ENCODE results near the gene WDR1. TPM values are rescaled to one million over a fixed set of nuclear protein-coding genes. Genes with fewer than 3 reads are reported as not detected.

The WDR1 gene
- total and polyA plus RNA-seq, 2 experiments from 2014 or later = 413 to 487 TPM

- peaks cover 82% of the 10 kb centered on the region for H3K4me1 ChIP-seq (ENCODE audit: insufficient read depth)
- no peak overlapping the region for H2AFZ ChIP-seq
- 48% methylated on average over 6 of the region's 6 CpGs for WGBS, 2 experiments (ENCODE audit: low coverage in 1 of 2, low lambda C conversion rate in 2 of 2, missing lambda C conversion rate in 2 of 2)
- no peaks in the 10 kb centered on the region for H3K9me3 ChIP-seq (ENCODE audit: low read depth)
- TF ChIP-seq EZH2 (IDR thresholded peaks at IDR 0.05; ENCODE audit: insufficient read depth, poor library complexity, severe bottlenecking) (no peak), EZH2phosphoT487 (IDR thresholded peaks at IDR 0.05; ENCODE audit: insufficient read depth, low read depth) (no peak)
- 0 out of 2 replicates have a peak, but pooled peaks cover 5% of the 10 kb centered on the region for H4K20me1 ChIP-seq (ENCODE audit: insufficient read depth)
- H3K27me3 ChIP-seq (replicated peaks; ENCODE audit: insufficient read depth) = no peaks in the 10 kb centered on the region
- no peak for DNase-seq
- peak overlapping the region; percentile 87 for H3K27ac ChIP-seq
- H3F3A ChIP-seq (ENCODE audit: insufficient read depth) = peaks cover 68% of the 10 kb centered on the region
- H3K9ac ChIP-seq = peak overlapping the region; percentile 28
- peaks cover 26% of the 10 kb centered on the region; the same call in 1 of the 2 replicates for H3K36me3 ChIP-seq (ENCODE audit: low read depth)
- peak overlapping the region; percentile 73 for H3K4me2 ChIP-seq (ENCODE audit: unreplicated experiment)
- in situ Hi-C loops (cut with MboI) = no loop called here
- H3K9me2 ChIP-seq (ENCODE audit: insufficient read depth) = no peaks in the 10 kb centered on the region
- H3K79me2 ChIP-seq (ENCODE audit: insufficient read depth) = peaks cover 97% of the 10 kb centered on the region
- H3K4me3 ChIP-seq = peak overlapping the region; percentile 36
Observed at GRCh38 chr4:10104991-10105276, 11.7 kb downstream of the WDR1 start.

GRCh38 chr4:10104211-10104990 lies 12.2 kb downstream of the WDR1 start:
- H3K27ac ChIP-seq = peak overlapping the region; percentile 87
- peak overlapping the region; percentile 73 for H3K4me2 ChIP-seq (ENCODE audit: unreplicated experiment)
- DNase-seq = peak; percentile 61
- no peaks in the 10 kb centered on the region for H3K27me3 ChIP-seq (replicated peaks; ENCODE audit: insufficient read depth)
- peaks cover 78% of the 10 kb centered on the region for H3K4me1 ChIP-seq (ENCODE audit: insufficient read depth)
- peaks cover 32% of the 10 kb centered on the region; the same call in 1 of the 2 replicates for H3K36me3 ChIP-seq (ENCODE audit: low read depth)
- peak overlapping the region; percentile 28 for H3K9ac ChIP-seq
- in situ Hi-C loops (cut with MboI) = no loop called here
- WGBS, 2 experiments (ENCODE audit: low coverage in 1 of 2, low lambda C conversion rate in 2 of 2, missing lambda C conversion rate in 2 of 2) = 38% methylated on average over 11 of the region's 11 CpGs
- H2AFZ ChIP-seq = no peak overlapping the region
- peak overlapping the region; percentile 36 for H3K4me3 ChIP-seq
- peaks cover 97% of the 10 kb centered on the region for H3K79me2 ChIP-seq (ENCODE audit: insufficient read depth)
- TF ChIP-seq EZH2phosphoT487 (IDR thresholded peaks at IDR 0.05; ENCODE audit: insufficient read depth, low read depth) = no peak
- no peak for TF ChIP-seq EZH2 (IDR thresholded peaks at IDR 0.05; ENCODE audit: insufficient read depth, poor library complexity, severe bottlenecking)
- H4K20me1 ChIP-seq (ENCODE audit: insufficient read depth) = 0 out of 2 replicates have a peak, but pooled peaks cover 5% of the 10 kb centered on the region
- H3K9me2 ChIP-seq (ENCODE audit: insufficient read depth) = no peaks in the 10 kb centered on the region
- no peaks in the 10 kb centered on the region for H3K9me3 ChIP-seq (ENCODE audit: low read depth)
- peaks cover 69% of the 10 kb centered on the region for H3F3A ChIP-seq (ENCODE audit: insufficient read depth)

GRCh38 chr4:10102474-10103332 lies 13.9 kb downstream of the WDR1 start:
- Histone ChIP-seq H3K27ac (peak overlapping the region; percentile 40), H3K79me2 (ENCODE audit: insufficient read depth) (peaks cover 97% of the 10 kb centered on the region), H2AFZ (no peak overlapping the region), H3K4me3 (no peak overlapping the region), H3F3A (ENCODE audit: insufficient read depth) (peaks cover 65% of the 10 kb centered on the region), H4K20me1 (ENCODE audit: insufficient read depth) (no peaks in the 10 kb centered on the region), H3K36me3 (ENCODE audit: low read depth) (peaks cover 38% of the 10 kb centered on the region; the same call in 1 of the 2 replicates), H3K4me1 (ENCODE audit: insufficient read depth) (peaks cover 79% of the 10 kb centered on the region), H3K4me2 (ENCODE audit: unreplicated experiment) (peak overlapping the region; percentile 7), H3K9me2 (ENCODE audit: insufficient read depth) (no peaks in the 10 kb centered on the region), H3K9me3 (ENCODE audit: low read depth) (no peaks in the 10 kb centered on the region), H3K27me3 (replicated peaks; ENCODE audit: insufficient read depth) (no peaks in the 10 kb centered on the region), H3K9ac (no peak overlapping the region)
- 63 to 65% methylated on average over 13 of the region's 13 CpGs for WGBS, 2 experiments (ENCODE audit: low coverage in 1 of 2, low lambda C conversion rate in 2 of 2, missing lambda C conversion rate in 2 of 2)
- TF ChIP-seq EZH2phosphoT487 (IDR thresholded peaks at IDR 0.05; ENCODE audit: insufficient read depth, low read depth) = no peak
- TF ChIP-seq EZH2 (IDR thresholded peaks at IDR 0.05; ENCODE audit: insufficient read depth, poor library complexity, severe bottlenecking) = no peak
- in situ Hi-C loops (cut with MboI) = no loop called here
- DNase-seq = peak; percentile 68

- no peak overlapping the region for H3K4me2 ChIP-seq (ENCODE audit: unreplicated experiment)
- TF ChIP-seq EZH2phosphoT487 (IDR thresholded peaks at IDR 0.05; ENCODE audit: insufficient read depth, low read depth) = no peak
- no peak for TF ChIP-seq EZH2 (IDR thresholded peaks at IDR 0.05; ENCODE audit: insufficient read depth, poor library complexity, severe bottlenecking)
- H3F3A ChIP-seq (ENCODE audit: insufficient read depth) = peaks cover 65% of the 10 kb centered on the region
- whole genome bisulfite sequencing, 2 experiments (ENCODE audit: low coverage in 1 of 2, low lambda C conversion rate in 2 of 2, missing lambda C conversion rate in 2 of 2) = 48 to 49% methylated on average over 14 of the region's 14 CpGs
- no peaks in the 10 kb centered on the region for H3K27me3 ChIP-seq (replicated peaks; ENCODE audit: insufficient read depth)
- H3K9me2 ChIP-seq (ENCODE audit: insufficient read depth) = no peaks in the 10 kb centered on the region
- in situ Hi-C loops (cut with MboI) = no loop called here
- no peaks in the 10 kb centered on the region for H3K9me3 ChIP-seq (ENCODE audit: low read depth)
- no peak overlapping the region for H3K4me3 ChIP-seq
- no peak overlapping the region for H2AFZ ChIP-seq
- H3K9ac ChIP-seq = peak overlapping the region; percentile 26; the same call in 1 of the 2 replicates
- H3K27ac ChIP-seq = peak overlapping the region; percentile 40
- peaks cover 95% of the 10 kb centered on the region for H3K79me2 ChIP-seq (ENCODE audit: insufficient read depth)
- peaks cover 79% of the 10 kb centered on the region for H3K4me1 ChIP-seq (ENCODE audit: insufficient read depth)
- DNase-seq = peak; percentile 36
- no peaks in the 10 kb centered on the region for H4K20me1 ChIP-seq (ENCODE audit: insufficient read depth)
- peaks cover 38% of the 10 kb centered on the region; the same call in 1 of the 2 replicates for H3K36me3 ChIP-seq (ENCODE audit: low read depth)
Observed at GRCh38 chr4:10101671-10102473, 14.7 kb downstream of the WDR1 start.

Measured in GM23248 (cell line).